HCT116 (cell line): Measurements from ENCODE around the gene PLA2G1B. TPM values are rescaled to one million over a fixed set of nuclear protein-coding genes. Genes with fewer than 3 reads are reported as not detected.

Source experiments
- ATAC-seq: fragments of 200-7000 bp; cut with Tn5 transposase; 2 replicates; pipeline ENCODE4 v1.9.1; 2020; ENCODE audit warnings: mild to moderate bottlenecking, moderate library complexity
- BruUV-seq: library from RNA; stranded (reverse); fragments of 400-500 nt; replicated peaks from 2 replicates; lab custom pipeline; 2021; lab: Mats Ljungman, UMichigan
- CTCF ChIA-PET: fragments of 300-600 bp; sonication (Branson Sonifier 250); formaldehyde crosslinking; loops from one replicate; lab custom pipeline; 2021; ENCODE audit warnings: antibody characterized with exemption; lab: Charles Lee
- POLR2A ChIA-PET: fragments of 300-600, 350-600 bp; sonication (Branson Sonifier 250); formaldehyde crosslinking; loops from one replicate; lab custom pipeline; 2021; ENCODE audit warnings: antibody characterized with exemption; lab: Charles Lee
- RAD21 ChIA-PET, 2 experiments: fragments of 300-600 bp; sonication (Branson Sonifier 250); formaldehyde crosslinking; loops; one replicate each; lab custom pipeline; 2023; ENCODE audit warnings: low total read pairs in 2 of 2; ENCODE audit not compliant: uncharacterized antibody in 2 of 2, unreplicated experiment in 2 of 2, low non-redundant PET in 1 of 2; lab: Charles Lee
- DNase-seq: peaks from one replicate; pipeline ENCODE4 v3.0.0-alpha.2; 2010; ENCODE audit warnings: low read depth, low spot score
- H2AFZ ChIP-seq: fragments of 200-600 bp; shearing (Covaris generic), sonication (generic); 2 replicates; pipeline ENCODE4 v1.6.1; 2017; ENCODE audit warnings: low read depth, mixed run types, mixed read lengths, antibody characterized with exemption, low read length; ENCODE audit not compliant: poor library complexity, severe bottlenecking
- H3K27ac ChIP-seq: 2 replicates; pipeline ENCODE4 v1.5.1; 2012; ENCODE audit warnings: low read depth, low read length
- H3K27me3 ChIP-seq: fragments of 200-600 bp; sonication (generic); 2 replicates; pipeline ENCODE4 v1.6.1; 2016; ENCODE audit warnings: mixed run types, low read length, mixed read lengths; ENCODE audit not compliant: insufficient read depth
- H3K36me3 ChIP-seq, 2 experiments: fragments of 200-500 bp in 1 of 2; fragments of 200-600 bp in 1 of 2; sonication (Bioruptor generic) in 1 of 2; sonication (generic) in 1 of 2; 2 replicates each; pipeline versions ENCODE4 v1.5.1 to v1.6.1; 2014 to 2016; ENCODE audit warnings: low read length in 2 of 2, inconsistent platforms in 1 of 2, mixed read lengths in 1 of 2, mixed run types in 1 of 2; ENCODE audit not compliant: insufficient read depth in 2 of 2, control insufficient read depth in 1 of 2
- H3K4me1 ChIP-seq, 2 experiments: fragments of 200-600 bp in 1 of 2; sonication (generic) in 1 of 2; 2 replicates each; pipeline versions ENCODE4 v1.5.1 to v1.6.1; 2012 to 2017; ENCODE audit warnings: low read length in 2 of 2, inconsistent platforms in 1 of 2, mild to moderate bottlenecking in 1 of 2, mixed read lengths in 1 of 2, mixed run types in 1 of 2, moderate library complexity in 1 of 2; ENCODE audit not compliant: insufficient read depth in 2 of 2, control insufficient read depth in 1 of 2
- H3K4me2 ChIP-seq: fragments of 200-600 bp; sonication (generic); 2 replicates; pipeline ENCODE4 v1.6.1; 2017; ENCODE audit warnings: mixed run types, low read length, mixed read lengths
- H3K4me3 ChIP-seq, 2 experiments: fragments of 200-600 bp in 1 of 2; sonication (generic) in 1 of 2; replicated peaks in 1 of 2; 2 replicates each; pipeline ENCODE4 v1.5.1; 2011 to 2016; ENCODE audit warnings: low read length in 2 of 2, control low read depth in 1 of 2, low read depth in 1 of 2, mild to moderate bottlenecking in 1 of 2, mixed read lengths in 1 of 2, mixed run types in 1 of 2
- H3K79me2 ChIP-seq: fragments of 200-600 bp; sonication (generic); 2 replicates; pipeline ENCODE4 v1.6.1; 2017; ENCODE audit warnings: mild to moderate bottlenecking, mixed run types, low read length, moderate library complexity, mixed read lengths; ENCODE audit not compliant: insufficient read depth
- H3K9ac ChIP-seq: fragments of 200-600 bp; sonication (generic); 2 replicates; pipeline ENCODE4 v1.6.1; 2016; ENCODE audit warnings: low read length, mixed read lengths
- H3K9me2 ChIP-seq: fragments of 200-600 bp; sonication (generic), shearing (Covaris generic); 2 replicates; pipeline ENCODE4 v1.6.1; 2017; ENCODE audit warnings: mixed run types, mild to moderate bottlenecking, moderate library complexity; ENCODE audit not compliant: insufficient read depth
- H3K9me3 ChIP-seq, 2 experiments: fragments of 200-500 bp in 1 of 2; fragments of 200-600 bp in 1 of 2; sonication (Bioruptor generic) in 1 of 2; sonication (generic) in 1 of 2; 2 replicates each; pipeline ENCODE4 v1.6.1; 2014 to 2017; ENCODE audit warnings: low read length in 2 of 2, mixed read lengths in 2 of 2, inconsistent platforms in 1 of 2, low read depth in 1 of 2, mild to moderate bottlenecking in 1 of 2, mixed run types in 1 of 2, moderate library complexity in 1 of 2; ENCODE audit not compliant: control insufficient read depth in 1 of 2, insufficient read depth in 1 of 2
- H4K20me1 ChIP-seq: fragments of 200-600 bp; sonication (generic), shearing (Covaris generic); 2 replicates; pipeline ENCODE4 v1.6.1; 2017; ENCODE audit warnings: mixed run types, mild to moderate bottlenecking, moderate library complexity; ENCODE audit not compliant: insufficient read depth
- CEBPB ChIP-seq: IDR thresholded peaks from 2 replicates; pipeline ENCODE4 v1.6.1; 2012; ENCODE audit warnings: low read depth
- EZH2phosphoT487 ChIP-seq: fragments of 200-600 bp; IDR thresholded peaks from 2 replicates; pipeline ENCODE4 v1.6.1; 2018; ENCODE audit warnings: antibody characterized with exemption, borderline replicate concordance
- SRF ChIP-seq: IDR thresholded peaks from 2 replicates; pipeline ENCODE4 v1.6.1; 2012; ENCODE audit warnings: low read depth
- intact Hi-C: fragments of 100-400 bp; cut with micrococcal nuclease; formaldehyde crosslinking; loops from 2 replicates; pipeline ENCODE4 v1.10.0; 2022
- total RNA-seq: library from RNA; stranded (reverse); gene quantifications from one replicate; pipeline ENCODE4 v1.2.1, GENCODE V29; 2021; ENCODE audit not compliant: unreplicated experiment
- TF ChIP-seq, protein P1 (sequence below), 3 experiments: fragments of 200-600 bp in 1 of 3; sonication (generic) in 1 of 3; IDR thresholded peaks in 2 of 3; conservative IDR thresholded peaks in 1 of 3; 2 replicates each; pipeline ENCODE4 v1.5.1; 2012 to 2017; ENCODE audit warnings: low read depth in 2 of 3, low read length in 2 of 3, antibody characterized with exemption in 1 of 3, borderline replicate concordance in 1 of 3, control low read depth in 1 of 3, mild to moderate bottlenecking in 1 of 3, mixed read lengths in 1 of 3, mixed run types in 1 of 3, moderate library complexity in 1 of 3; ENCODE audit not compliant: insufficient read depth in 1 of 3
- TF ChIP-seq, protein P2 (sequence below): IDR thresholded peaks from 2 replicates; pipeline ENCODE4 v1.6.1; 2012

The PLA2G1B gene
- total RNA-seq, 1 experiment from 2014 or later = 2.0 TPM

DNA sequence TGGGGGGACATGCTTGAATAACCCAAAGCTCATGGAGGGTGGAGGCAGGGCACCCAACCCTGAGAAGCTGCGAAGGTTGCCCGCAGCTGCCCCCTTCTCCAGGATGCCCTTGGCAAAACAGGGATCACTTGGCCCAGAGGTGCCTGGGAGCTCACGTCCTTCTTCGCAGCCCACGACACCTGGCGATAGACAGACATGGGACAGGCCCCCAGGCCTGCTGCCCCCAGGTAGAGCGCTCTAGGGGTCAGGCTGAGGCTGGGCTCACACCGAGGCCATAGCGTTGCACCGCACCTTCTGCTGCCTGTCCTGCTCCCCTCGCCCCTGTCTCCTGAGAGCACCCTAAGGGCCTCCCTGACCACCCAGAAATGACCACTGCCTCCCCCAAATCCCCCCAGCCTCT lies 20.2 kb upstream of the PLA2G1B start:
- no peak for TF ChIP-seq EZH2phosphoT487
- Histone ChIP-seq H3K27ac (no peak overlapping the region), H3K4me3 (no peak overlapping the region), H3K9me2 (no peaks in the 10 kb centered on the region), H3K4me2 (no peak overlapping the region), H3K79me2 (no peaks in the 10 kb centered on the region), H2AFZ (no peak overlapping the region), H4K20me1 (no peaks in the 10 kb centered on the region), H3K4me1 (peaks cover 0 to 8% of the 10 kb centered on the region in 2 experiments; a peak in 2 of 4 replicates), H3K9ac (no peak overlapping the region), H3K27me3 (no peaks in the 10 kb centered on the region), H3K9me3 (no peaks in the 10 kb centered on the region), H3K36me3 (peaks cover 2 to 3% of the 10 kb centered on the region in 2 experiments; a peak in 2 of 4 replicates)
- intact Hi-C loops = no loop called here
- ChIA-PET RAD21 (no interaction called here), POLR2A (no interaction called here), CTCF (no interaction called here)
- no peak for ATAC-seq
- BruUV-seq = no TSS peak
- DNase-seq = no peak

DNA sequence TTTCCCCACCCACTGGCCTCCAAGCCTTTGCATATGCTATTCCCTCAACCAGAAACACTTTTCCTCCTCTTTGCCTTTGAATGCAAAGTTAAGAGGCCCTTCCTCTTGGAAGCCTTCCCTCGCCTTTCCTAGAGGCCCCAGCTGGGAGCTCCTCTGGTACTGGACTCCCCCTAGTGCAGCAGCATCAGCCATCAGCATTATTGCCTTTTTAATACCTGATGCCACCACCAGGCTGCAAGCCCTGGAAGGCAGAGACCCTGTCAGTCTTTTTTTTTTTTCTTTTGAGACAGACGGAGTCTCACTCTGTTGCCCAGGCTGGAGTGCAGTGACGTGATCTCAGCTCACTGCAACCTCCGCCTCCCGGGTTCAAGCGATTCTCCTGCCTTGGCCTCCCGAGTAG lies 19.1 kb upstream of the PLA2G1B start:
- POLR2A ChIA-PET = no interaction called here
- Histone ChIP-seq H3K4me1 (no peaks in the 10 kb centered on the region), H3K9me2 (no peaks in the 10 kb centered on the region), H3K79me2 (no peaks in the 10 kb centered on the region), H3K4me2 (no peak overlapping the region), H3K4me3 (no peak overlapping the region), H3K9me3 (no peaks in the 10 kb centered on the region), H3K27ac (no peak overlapping the region), H2AFZ (no peak overlapping the region), H4K20me1 (no peaks in the 10 kb centered on the region), H3K9ac (no peak overlapping the region), H3K27me3 (no peaks in the 10 kb centered on the region), H3K36me3 (peaks cover 2 to 3% of the 10 kb centered on the region in 2 experiments; a peak in 2 of 4 replicates)
- intact Hi-C loops = no loop called here
- TF ChIP-seq, protein P1, sequence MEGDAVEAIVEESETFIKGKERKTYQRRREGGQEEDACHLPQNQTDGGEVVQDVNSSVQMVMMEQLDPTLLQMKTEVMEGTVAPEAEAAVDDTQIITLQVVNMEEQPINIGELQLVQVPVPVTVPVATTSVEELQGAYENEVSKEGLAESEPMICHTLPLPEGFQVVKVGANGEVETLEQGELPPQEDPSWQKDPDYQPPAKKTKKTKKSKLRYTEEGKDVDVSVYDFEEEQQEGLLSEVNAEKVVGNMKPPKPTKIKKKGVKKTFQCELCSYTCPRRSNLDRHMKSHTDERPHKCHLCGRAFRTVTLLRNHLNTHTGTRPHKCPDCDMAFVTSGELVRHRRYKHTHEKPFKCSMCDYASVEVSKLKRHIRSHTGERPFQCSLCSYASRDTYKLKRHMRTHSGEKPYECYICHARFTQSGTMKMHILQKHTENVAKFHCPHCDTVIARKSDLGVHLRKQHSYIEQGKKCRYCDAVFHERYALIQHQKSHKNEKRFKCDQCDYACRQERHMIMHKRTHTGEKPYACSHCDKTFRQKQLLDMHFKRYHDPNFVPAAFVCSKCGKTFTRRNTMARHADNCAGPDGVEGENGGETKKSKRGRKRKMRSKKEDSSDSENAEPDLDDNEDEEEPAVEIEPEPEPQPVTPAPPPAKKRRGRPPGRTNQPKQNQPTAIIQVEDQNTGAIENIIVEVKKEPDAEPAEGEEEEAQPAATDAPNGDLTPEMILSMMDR (IDR thresholded peaks at IDR 0.05 in 2 of 3, conservative IDR thresholded peaks at IDR 0.05 in 1 of 3; ENCODE audit: borderline replicate concordance in 1 of 3, insufficient read depth in 1 of 3, low read depth in 2 of 3, low read length in 2 of 3) = peak in 1 of 3 experiments; percentile 12; a peak in 1 of 6 replicates
- TF ChIP-seq SRF = no peak
- TF ChIP-seq CEBPB = no peak
- TF ChIP-seq, protein P2, sequence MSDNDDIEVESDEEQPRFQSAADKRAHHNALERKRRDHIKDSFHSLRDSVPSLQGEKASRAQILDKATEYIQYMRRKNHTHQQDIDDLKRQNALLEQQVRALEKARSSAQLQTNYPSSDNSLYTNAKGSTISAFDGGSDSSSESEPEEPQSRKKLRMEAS = no peak
- CTCF ChIA-PET = no interaction called here
- RAD21 ChIA-PET = no interaction called here
- no TSS peak for BruUV-seq
- DNase-seq (no peak), ATAC-seq (peak; percentile 75)
